ENCODE measurements around the gene IVD. TPM values are rescaled to one million over a fixed set of nuclear protein-coding genes. Genes with fewer than 3 reads are reported as not detected.

IVD gene
- total RNA-seq, 1 experiment from 2014 or later, result 51.8 TPM

- BruUV-seq (replicated peaks), result no TSS peak
- intact Hi-C loops (cut with micrococcal nuclease; ENCODE audit: unreplicated experiment), result no loop called here
Observed at GRCh38 chr15:40380636-40381035, 25.0 kb upstream of the IVD start.

GRCh38 chr15:40381818-40382529, 23.6 kb upstream of the IVD start:
- H3K36me3 ChIP-seq (ENCODE audit: insufficient read depth, low read length, poor library complexity, severe bottlenecking), result peaks cover 27% of the 10 kb centered on the region
- no peak overlapping the region for H3K27ac ChIP-seq (ENCODE audit: low read depth, low read length, poor library complexity, severe bottlenecking)
- no peak overlapping the region for H3K4me3 ChIP-seq (ENCODE audit: low read depth, low read length, poor library complexity, severe bottlenecking)
- POLR2A ChIA-PET (ENCODE audit: low non-redundant PET), result interaction anchor here (0.6 kb wide), 1 partner anchor 199 kb away, joined by 3 read pairs; no protein-coding TSS in a partner anchor
- intact Hi-C loops (cut with micrococcal nuclease; ENCODE audit: unreplicated experiment), result no loop called here
- H3K27me3 ChIP-seq (replicated peaks; ENCODE audit: insufficient read depth, low read depth, low read length, poor library complexity), result no peaks in the 10 kb centered on the region
- no peaks in the 10 kb centered on the region for H3K9me3 ChIP-seq (ENCODE audit: low read depth, low read length, poor library complexity, severe bottlenecking)
- TF ChIP-seq EZH2 (IDR thresholded peaks at IDR 0.05; ENCODE audit: borderline replicate concordance, low read depth, low read length, poor library complexity, severe bottlenecking), result no peak
- TF ChIP-seq CTCF (conservative IDR thresholded peaks at IDR 0.05; ENCODE audit: low read depth, low read length), result no peak
- BruUV-seq (replicated peaks), result no TSS peak
- CTCF ChIA-PET, result interaction anchor here (0.6 kb wide), 1 partner anchor 8 kb away, joined by 5 read pairs; no protein-coding TSS in a partner anchor
- DNase-seq (ENCODE audit: low spot score), result no peak
- H3K4me1 ChIP-seq (ENCODE audit: insufficient read depth, low read length, poor library complexity, severe bottlenecking), result peaks cover 12% of the 10 kb centered on the region

More at GRCh38 chr15:40380636-40381035, 25.0 kb upstream of the IVD start:
- no peaks in the 10 kb centered on the region for H3K9me3 ChIP-seq (ENCODE audit: low read depth, low read length, poor library complexity, severe bottlenecking)
- H3K27me3 ChIP-seq (replicated peaks; ENCODE audit: insufficient read depth, low read depth, low read length, poor library complexity), result no peaks in the 10 kb centered on the region
- peaks cover 14% of the 10 kb centered on the region for H3K36me3 ChIP-seq (ENCODE audit: insufficient read depth, low read length, poor library complexity, severe bottlenecking)
- ChIA-PET POLR2A (ENCODE audit: low non-redundant PET) (no interaction called here), CTCF (no interaction called here)
- no peak overlapping the region for H3K4me3 ChIP-seq (ENCODE audit: low read depth, low read length, poor library complexity, severe bottlenecking)
- peaks cover 12% of the 10 kb centered on the region for H3K4me1 ChIP-seq (ENCODE audit: insufficient read depth, low read length, poor library complexity, severe bottlenecking)
- H3K27ac ChIP-seq (ENCODE audit: low read depth, low read length, poor library complexity, severe bottlenecking), result no peak overlapping the region
- TF ChIP-seq EZH2 (IDR thresholded peaks at IDR 0.05; ENCODE audit: borderline replicate concordance, low read depth, low read length, poor library complexity, severe bottlenecking), result no peak
- TF ChIP-seq CTCF (conservative IDR thresholded peaks at IDR 0.05; ENCODE audit: low read depth, low read length), result no peak
- DNase-seq (ENCODE audit: low spot score), result no peak

GRCh38 chr15:40382580-40383456, 22.8 kb upstream of the IVD start, which contains the start of gene KNSTRN:
Gene KNSTRN, plus strand, starts transcription at chr15:40382721. Its CDS starts 115 bp downstream, at chr15:40382836.
- H3K9me3 ChIP-seq (ENCODE audit: low read depth, low read length, poor library complexity, severe bottlenecking), result no peaks in the 10 kb centered on the region
- peaks cover 35% of the 10 kb centered on the region for H3K36me3 ChIP-seq (ENCODE audit: insufficient read depth, low read length, poor library complexity, severe bottlenecking)
- peaks cover 12% of the 10 kb centered on the region for H3K4me1 ChIP-seq (ENCODE audit: insufficient read depth, low read length, poor library complexity, severe bottlenecking)
- TSS peak; percentile 67 for BruUV-seq (replicated peaks)
- H3K4me3 ChIP-seq (ENCODE audit: low read depth, low read length, poor library complexity, severe bottlenecking), result peak within 1 kb of the TSS; percentile 89
- ChIA-PET CTCF (interaction anchor here (0.6 kb wide), 1 partner anchor 9 kb away, joined by 5 read pairs; no protein-coding TSS in a partner anchor), POLR2A (ENCODE audit: low non-redundant PET) (interaction anchor here (0.6 kb wide), 1 partner anchor 199 kb away, joined by 3 read pairs; no protein-coding TSS in a partner anchor)
- H3K27me3 ChIP-seq (replicated peaks; ENCODE audit: insufficient read depth, low read depth, low read length, poor library complexity), result no peaks in the 10 kb centered on the region
- H3K27ac ChIP-seq (ENCODE audit: low read depth, low read length, poor library complexity, severe bottlenecking), result peak within 1 kb of the TSS; percentile 81
- intact Hi-C loops (cut with micrococcal nuclease; ENCODE audit: unreplicated experiment), result no loop called here
- no peak for TF ChIP-seq EZH2 (IDR thresholded peaks at IDR 0.05; ENCODE audit: borderline replicate concordance, low read depth, low read length, poor library complexity, severe bottlenecking)
- no peak for TF ChIP-seq CTCF (conservative IDR thresholded peaks at IDR 0.05; ENCODE audit: low read depth, low read length)
- peak; percentile 97 for DNase-seq (ENCODE audit: low spot score)
